ENCODE measurements around the gene PHACTR1.

PHACTR1 gene

DNA sequence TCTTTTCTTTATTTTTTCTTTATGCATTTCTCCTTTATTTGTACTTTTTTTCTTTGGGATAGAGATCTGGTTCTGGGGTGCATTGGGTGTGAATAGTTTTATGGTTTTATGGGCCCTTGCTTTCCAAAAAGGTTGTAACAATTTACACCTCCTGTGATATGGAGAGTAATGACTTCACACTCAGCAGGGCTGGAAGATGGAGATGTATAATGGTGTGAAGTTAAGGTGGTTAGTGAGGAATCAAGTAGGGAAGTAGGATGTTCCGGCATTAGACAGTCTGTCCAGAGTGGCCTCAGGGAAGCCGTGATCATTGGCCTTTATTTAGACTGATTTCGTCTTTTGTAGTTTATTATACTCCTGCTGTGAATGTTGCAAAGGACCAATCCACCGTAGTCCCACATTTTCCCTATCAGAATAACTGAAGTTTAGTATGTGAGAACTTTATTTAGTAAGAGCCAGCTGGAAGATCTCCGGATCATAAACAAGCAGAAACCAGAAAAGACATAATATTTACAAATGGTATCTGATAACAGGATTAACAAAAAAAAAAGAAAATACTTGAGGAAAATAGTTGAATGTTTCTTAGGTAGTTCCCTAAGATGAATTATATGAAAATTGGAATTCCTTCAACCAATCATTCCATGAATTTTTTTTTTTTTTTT, 356.2 kb downstream of the PHACTR1 start:
- peaks cover 0 to 35% (median 5%) of the 10 kb centered on the region in 5 donors for H3K4me1 ChIP-seq (ENCODE audit: control insufficient read depth in 5 of 5, insufficient read depth in 5 of 5, low read length in 5 of 5)
- no peak overlapping the region for H3K4me3 ChIP-seq (ENCODE audit: low read depth in 1 of 5, low read length in 5 of 5)
- H3K36me3 ChIP-seq (ENCODE audit: control insufficient read depth in 5 of 5, insufficient read depth in 5 of 5, low read length in 5 of 5): no peaks in the 10 kb centered on the region
- no peak overlapping the region for H3K27ac ChIP-seq (ENCODE audit: low read depth, low read length)
- no peak overlapping the region for H3K9ac ChIP-seq (ENCODE audit: low read length in 5 of 5)
- no peaks in the 10 kb centered on the region for H3K27me3 ChIP-seq (ENCODE audit: control insufficient read depth in 5 of 5, insufficient read depth in 4 of 5, low read length in 5 of 5)
- no peaks in the 10 kb centered on the region for H3K9me3 ChIP-seq (ENCODE audit: control insufficient read depth in 5 of 5, low read length in 5 of 5)

- Histone ChIP-seq H3K4me3 (ENCODE audit: low read depth in 1 of 5, low read length in 5 of 5) (no peak overlapping the region), H3K9ac (ENCODE audit: low read length in 5 of 5) (no peak overlapping the region), H3K27me3 (ENCODE audit: control insufficient read depth in 5 of 5, insufficient read depth in 4 of 5, low read length in 5 of 5) (no peaks in the 10 kb centered on the region), H3K4me1 (ENCODE audit: control insufficient read depth in 5 of 5, insufficient read depth in 5 of 5, low read length in 5 of 5) (peaks cover 0 to 24% (median 5%) of the 10 kb centered on the region in 5 donors), H3K9me3 (ENCODE audit: control insufficient read depth in 5 of 5, low read length in 5 of 5) (no peaks in the 10 kb centered on the region), H3K27ac (ENCODE audit: low read depth, low read length) (no peak overlapping the region), H3K36me3 (ENCODE audit: control insufficient read depth in 5 of 5, insufficient read depth in 5 of 5, low read length in 5 of 5) (no peaks in the 10 kb centered on the region)
These were observed 358.0 kb downstream of the PHACTR1 start for GRCh38 chr6:13074415-13075140.

DNA sequence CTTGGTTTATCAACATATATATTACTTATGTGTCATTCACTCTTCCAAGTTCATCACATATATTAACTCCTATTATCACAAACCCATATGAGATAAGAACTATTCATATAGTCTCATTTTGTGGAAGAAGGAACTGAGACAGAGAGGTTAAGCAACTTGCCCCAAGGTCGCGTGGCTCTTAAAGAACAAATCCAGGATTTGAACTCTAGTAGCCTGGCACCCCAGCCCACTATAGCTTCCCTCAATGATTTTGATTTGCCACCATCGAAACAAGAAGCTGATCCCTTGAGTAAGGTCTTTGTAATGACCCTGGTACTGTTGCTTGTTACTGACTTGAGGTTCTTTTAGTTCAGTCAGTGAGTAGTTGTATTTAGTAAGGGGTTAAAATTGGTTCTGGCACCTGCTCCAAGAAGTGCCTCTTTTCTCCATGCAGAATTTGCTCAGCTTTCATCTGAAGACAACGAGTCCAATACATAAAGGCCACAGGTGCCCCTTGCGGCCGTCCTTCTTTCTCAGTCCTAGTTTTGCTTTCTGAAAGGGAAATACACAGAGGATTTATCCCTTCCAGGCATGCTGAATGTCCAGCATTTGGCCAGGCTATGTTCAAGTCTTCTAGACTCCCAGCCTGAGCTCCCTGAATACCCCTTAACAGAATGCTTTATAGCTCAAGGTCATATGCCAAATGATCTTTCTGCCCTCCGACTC, 358.7 kb downstream of the PHACTR1 start:
- Histone ChIP-seq H3K36me3 (ENCODE audit: control insufficient read depth in 5 of 5, insufficient read depth in 5 of 5, low read length in 5 of 5) (no peaks in the 10 kb centered on the region), H3K27ac (ENCODE audit: low read depth, low read length) (no peak overlapping the region), H3K4me1 (ENCODE audit: control insufficient read depth in 5 of 5, insufficient read depth in 5 of 5, low read length in 5 of 5) (peaks cover 0 to 24% (median 5%) of the 10 kb centered on the region in 5 donors), H3K27me3 (ENCODE audit: control insufficient read depth in 5 of 5, insufficient read depth in 4 of 5, low read length in 5 of 5) (no peaks in the 10 kb centered on the region), H3K9me3 (ENCODE audit: control insufficient read depth in 5 of 5, low read length in 5 of 5) (no peaks in the 10 kb centered on the region), H3K9ac (ENCODE audit: low read length in 5 of 5) (no peak overlapping the region), H3K4me3 (ENCODE audit: low read depth in 1 of 5, low read length in 5 of 5) (no peak overlapping the region)

GRCh38 chr6:13076575-13076974, 360.0 kb downstream of the PHACTR1 start:
- no peak overlapping the region for H3K27ac ChIP-seq (ENCODE audit: low read depth, low read length)
- no peaks in the 10 kb centered on the region for H3K27me3 ChIP-seq (ENCODE audit: control insufficient read depth in 5 of 5, insufficient read depth in 4 of 5, low read length in 5 of 5)
- no peak overlapping the region for H3K4me3 ChIP-seq (ENCODE audit: low read depth in 1 of 5, low read length in 5 of 5)
- no peaks in the 10 kb centered on the region for H3K9me3 ChIP-seq (ENCODE audit: control insufficient read depth in 5 of 5, low read length in 5 of 5)
- H3K9ac ChIP-seq (ENCODE audit: low read length in 5 of 5): no peak overlapping the region
- H3K36me3 ChIP-seq (ENCODE audit: control insufficient read depth in 5 of 5, insufficient read depth in 5 of 5, low read length in 5 of 5): no peaks in the 10 kb centered on the region
- peaks cover 0 to 22% (median 5%) of the 10 kb centered on the region in 5 donors for H3K4me1 ChIP-seq (ENCODE audit: control insufficient read depth in 5 of 5, insufficient read depth in 5 of 5, low read length in 5 of 5)

DNA sequence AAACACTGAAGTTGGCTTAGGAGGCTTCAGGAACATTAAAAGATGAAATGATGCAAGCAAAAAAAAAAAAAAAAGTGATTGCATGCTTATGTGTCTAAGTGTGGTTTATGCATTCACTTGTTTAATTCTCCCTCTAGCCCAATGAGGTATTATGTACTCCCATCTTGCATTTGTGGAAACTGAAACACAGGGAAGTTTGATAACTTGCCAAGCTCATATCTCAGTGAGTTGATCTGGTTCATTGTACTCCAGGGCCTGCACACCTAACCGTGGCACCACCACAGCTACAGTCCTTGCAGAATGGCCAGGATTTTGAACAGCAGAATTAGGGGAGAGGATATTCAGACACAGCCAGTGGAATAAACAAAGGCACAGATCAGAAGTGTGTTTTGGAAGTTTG, 360.6 kb downstream of the PHACTR1 start:
- H3K9ac ChIP-seq (ENCODE audit: low read length in 5 of 5): no peak overlapping the region
- H3K9me3 ChIP-seq (ENCODE audit: control insufficient read depth in 5 of 5, low read length in 5 of 5): peaks cover 0 to 3% (median 0%) of the 10 kb centered on the region in 5 donors
- H3K4me1 ChIP-seq (ENCODE audit: control insufficient read depth in 5 of 5, insufficient read depth in 5 of 5, low read length in 5 of 5): peaks cover 0 to 17% (median 5%) of the 10 kb centered on the region in 5 donors
- no peak overlapping the region for H3K27ac ChIP-seq (ENCODE audit: low read depth, low read length)
- H3K4me3 ChIP-seq (ENCODE audit: low read depth in 1 of 5, low read length in 5 of 5): no peak overlapping the region
- no peaks in the 10 kb centered on the region for H3K36me3 ChIP-seq (ENCODE audit: control insufficient read depth in 5 of 5, insufficient read depth in 5 of 5, low read length in 5 of 5)
- H3K27me3 ChIP-seq (ENCODE audit: control insufficient read depth in 5 of 5, insufficient read depth in 4 of 5, low read length in 5 of 5): no peaks in the 10 kb centered on the region

DNA sequence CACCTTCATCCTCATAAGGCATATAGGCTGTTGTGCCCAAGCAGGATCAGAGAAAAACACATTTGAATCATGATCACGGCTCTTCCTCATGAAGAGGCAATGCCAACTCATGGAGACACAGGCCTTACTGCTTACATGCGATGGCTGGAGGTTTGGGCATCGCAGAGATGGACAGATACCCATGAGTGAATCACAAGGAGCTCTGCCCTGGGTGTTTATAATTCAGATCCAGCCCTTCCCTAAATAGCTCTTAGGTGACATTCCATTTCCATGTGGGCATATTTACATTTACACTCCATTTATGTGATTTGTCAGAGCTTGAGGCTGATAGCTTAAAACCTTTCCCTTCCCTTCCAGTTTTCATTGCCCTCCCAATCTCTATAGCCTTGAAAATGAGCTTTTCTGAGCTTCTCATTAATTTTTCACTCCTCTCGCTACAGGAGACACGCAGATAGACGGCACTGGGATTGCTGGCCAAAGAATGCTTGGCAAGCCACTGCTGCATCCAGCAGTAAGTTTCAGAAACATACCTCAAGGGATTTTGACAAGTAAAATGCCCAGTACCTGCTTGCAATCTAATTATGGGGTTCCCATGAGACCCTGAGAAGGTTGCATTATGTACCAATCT, 362.6 kb downstream of the PHACTR1 start:
- Histone ChIP-seq H3K9me3 (ENCODE audit: control insufficient read depth in 5 of 5, low read length in 5 of 5) (peaks cover 0 to 3% (median 0%) of the 10 kb centered on the region in 5 donors), H3K36me3 (ENCODE audit: control insufficient read depth in 5 of 5, insufficient read depth in 5 of 5, low read length in 5 of 5) (no peaks in the 10 kb centered on the region), H3K27me3 (ENCODE audit: control insufficient read depth in 5 of 5, insufficient read depth in 4 of 5, low read length in 5 of 5) (no peaks in the 10 kb centered on the region), H3K4me1 (ENCODE audit: control insufficient read depth in 5 of 5, insufficient read depth in 5 of 5, low read length in 5 of 5) (peaks cover 0 to 16% (median 5%) of the 10 kb centered on the region in 5 donors), H3K9ac (ENCODE audit: low read length in 5 of 5) (no peak overlapping the region), H3K27ac (ENCODE audit: low read depth, low read length) (no peak overlapping the region), H3K4me3 (ENCODE audit: low read depth in 1 of 5, low read length in 5 of 5) (no peak overlapping the region)

- Histone ChIP-seq H3K4me1 (ENCODE audit: control insufficient read depth in 5 of 5, insufficient read depth in 5 of 5, low read length in 5 of 5) (peaks cover 0 to 11% (median 5%) of the 10 kb centered on the region in 5 donors), H3K9ac (ENCODE audit: low read length in 5 of 5) (no peak overlapping the region), H3K4me3 (ENCODE audit: low read depth in 1 of 5, low read length in 5 of 5) (no peak overlapping the region), H3K27me3 (ENCODE audit: control insufficient read depth in 5 of 5, insufficient read depth in 4 of 5, low read length in 5 of 5) (no peaks in the 10 kb centered on the region), H3K36me3 (ENCODE audit: control insufficient read depth in 5 of 5, insufficient read depth in 5 of 5, low read length in 5 of 5) (no peaks in the 10 kb centered on the region), H3K27ac (ENCODE audit: low read depth, low read length) (no peak overlapping the region), H3K9me3 (ENCODE audit: control insufficient read depth in 5 of 5, low read length in 5 of 5) (peaks cover 0 to 3% (median 0%) of the 10 kb centered on the region in 5 donors)
These were observed 364.1 kb downstream of the PHACTR1 start for GRCh38 chr6:13080462-13081188.

DNA sequence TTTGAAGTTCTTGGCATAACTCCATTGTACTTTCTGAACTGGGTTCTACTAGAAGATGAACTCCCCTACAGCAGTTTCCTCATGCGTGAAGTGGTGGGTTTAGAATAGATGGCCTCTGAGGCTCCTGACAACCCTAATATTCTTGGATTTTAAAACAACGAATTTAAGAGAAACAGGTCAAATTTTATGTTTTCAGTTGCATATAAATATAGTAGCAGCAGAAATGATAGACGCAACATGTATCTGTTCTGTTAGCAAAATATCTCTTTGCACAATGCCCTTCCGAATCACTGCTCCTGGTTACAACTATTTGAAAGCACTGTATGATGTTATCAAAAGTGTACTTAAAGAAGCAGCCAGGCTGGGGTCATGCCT, 364.6 kb downstream of the PHACTR1 start:
- no peak overlapping the region for H3K4me3 ChIP-seq (ENCODE audit: low read depth in 1 of 5, low read length in 5 of 5)
- no peak overlapping the region for H3K27ac ChIP-seq (ENCODE audit: low read depth, low read length)
- peaks cover 0 to 3% (median 0%) of the 10 kb centered on the region in 5 donors for H3K9me3 ChIP-seq (ENCODE audit: control insufficient read depth in 5 of 5, low read length in 5 of 5)
- H3K36me3 ChIP-seq (ENCODE audit: control insufficient read depth in 5 of 5, insufficient read depth in 5 of 5, low read length in 5 of 5): no peaks in the 10 kb centered on the region
- peaks cover 0 to 10% (median 4%) of the 10 kb centered on the region in 5 donors for H3K4me1 ChIP-seq (ENCODE audit: control insufficient read depth in 5 of 5, insufficient read depth in 5 of 5, low read length in 5 of 5)
- H3K9ac ChIP-seq (ENCODE audit: low read length in 5 of 5): no peak overlapping the region
- H3K27me3 ChIP-seq (ENCODE audit: control insufficient read depth in 5 of 5, insufficient read depth in 4 of 5, low read length in 5 of 5): no peaks in the 10 kb centered on the region

DNA sequence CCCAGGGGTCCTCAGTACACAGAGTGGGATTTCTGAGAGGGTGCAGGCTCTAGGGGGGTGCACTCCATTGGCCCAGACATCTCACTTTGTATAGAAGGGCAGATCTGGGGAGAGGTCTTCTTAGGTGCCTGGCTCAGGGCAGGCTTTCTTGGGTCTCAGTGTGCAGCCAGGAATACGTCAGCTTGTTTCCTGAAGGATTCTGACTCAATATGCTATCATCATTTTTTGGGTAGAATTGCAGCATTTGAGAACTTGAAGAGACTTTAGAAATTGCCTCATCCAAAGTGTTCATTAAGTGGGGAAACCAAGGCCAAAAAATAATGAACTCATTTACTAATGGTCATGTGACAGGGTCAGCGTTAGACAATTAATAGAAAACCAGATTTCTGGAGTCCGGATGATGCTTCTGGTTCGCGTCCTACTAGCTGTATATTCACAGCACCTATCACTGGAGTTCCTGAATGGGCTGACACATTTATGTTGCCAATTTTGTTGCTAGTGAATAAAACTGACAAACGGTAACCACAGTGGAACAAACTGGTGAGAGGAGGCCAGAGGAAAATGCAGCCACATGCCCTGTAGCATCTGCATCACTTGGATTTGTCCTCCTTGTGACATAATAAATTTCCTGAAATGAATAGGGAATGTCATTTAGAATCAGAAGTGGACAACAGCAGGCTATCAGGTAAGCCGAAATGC, 372.9 kb downstream of the PHACTR1 start:
- peaks cover 0 to 6% (median 2%) of the 10 kb centered on the region in 5 donors for H3K9me3 ChIP-seq (ENCODE audit: control insufficient read depth in 5 of 5, low read length in 5 of 5)
- no peaks in the 10 kb centered on the region for H3K4me1 ChIP-seq (ENCODE audit: control insufficient read depth in 5 of 5, insufficient read depth in 5 of 5, low read length in 5 of 5)
- H3K27ac ChIP-seq (ENCODE audit: low read depth, low read length): no peak overlapping the region
- H3K9ac ChIP-seq (ENCODE audit: low read length in 5 of 5): no peak overlapping the region
- H3K4me3 ChIP-seq (ENCODE audit: low read depth in 1 of 5, low read length in 5 of 5): no peak overlapping the region
- no peaks in the 10 kb centered on the region for H3K36me3 ChIP-seq (ENCODE audit: control insufficient read depth in 5 of 5, insufficient read depth in 5 of 5, low read length in 5 of 5)
- no peaks in the 10 kb centered on the region for H3K27me3 ChIP-seq (ENCODE audit: control insufficient read depth in 5 of 5, insufficient read depth in 4 of 5, low read length in 5 of 5)
